ENCODE results near the gene ATP9A.

DNA sequence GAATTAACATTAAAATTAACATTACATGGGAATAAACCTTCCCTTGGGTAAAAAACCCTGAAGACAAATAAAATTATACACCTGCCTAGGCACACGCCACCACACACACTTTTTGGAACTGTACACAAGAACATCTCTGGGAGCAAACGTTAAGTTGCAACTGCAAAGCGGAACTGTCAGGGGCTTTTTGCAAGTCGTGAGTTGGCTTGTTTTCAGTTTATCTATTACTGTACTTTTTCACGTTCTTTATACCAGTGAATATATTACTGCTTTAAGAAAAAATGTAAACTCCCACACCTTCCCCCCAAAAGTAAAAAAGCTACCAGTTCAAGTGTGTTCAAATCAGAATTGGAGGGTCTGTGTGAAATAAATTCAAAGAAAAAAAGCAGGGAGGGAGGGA is 160.1 kb downstream of the ATP9A start:
- TF ChIP-seq, protein P1, sequence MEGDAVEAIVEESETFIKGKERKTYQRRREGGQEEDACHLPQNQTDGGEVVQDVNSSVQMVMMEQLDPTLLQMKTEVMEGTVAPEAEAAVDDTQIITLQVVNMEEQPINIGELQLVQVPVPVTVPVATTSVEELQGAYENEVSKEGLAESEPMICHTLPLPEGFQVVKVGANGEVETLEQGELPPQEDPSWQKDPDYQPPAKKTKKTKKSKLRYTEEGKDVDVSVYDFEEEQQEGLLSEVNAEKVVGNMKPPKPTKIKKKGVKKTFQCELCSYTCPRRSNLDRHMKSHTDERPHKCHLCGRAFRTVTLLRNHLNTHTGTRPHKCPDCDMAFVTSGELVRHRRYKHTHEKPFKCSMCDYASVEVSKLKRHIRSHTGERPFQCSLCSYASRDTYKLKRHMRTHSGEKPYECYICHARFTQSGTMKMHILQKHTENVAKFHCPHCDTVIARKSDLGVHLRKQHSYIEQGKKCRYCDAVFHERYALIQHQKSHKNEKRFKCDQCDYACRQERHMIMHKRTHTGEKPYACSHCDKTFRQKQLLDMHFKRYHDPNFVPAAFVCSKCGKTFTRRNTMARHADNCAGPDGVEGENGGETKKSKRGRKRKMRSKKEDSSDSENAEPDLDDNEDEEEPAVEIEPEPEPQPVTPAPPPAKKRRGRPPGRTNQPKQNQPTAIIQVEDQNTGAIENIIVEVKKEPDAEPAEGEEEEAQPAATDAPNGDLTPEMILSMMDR (conservative IDR thresholded peaks at IDR 0.05; ENCODE audit: low read depth, low read length): no peak
- no peak for TF ChIP-seq EZH2 (IDR thresholded peaks at IDR 0.05; ENCODE audit: low read length, unreplicated experiment)

Data from PC-3 (cell line).